Psoas muscle (tissue), 8 donors: ENCODE measurements around the gene CFAP251. TPM values are rescaled to one million over a fixed set of nuclear protein-coding genes. Genes with fewer than 3 reads are reported as not detected.

ENCODE experiments used
- ATAC-seq, 4 donors: fragments of 200-7000 bp; cut with Tn5 transposase; one replicate each; pipeline ENCODE4 v1.9.1; 2020; ENCODE audit warnings: moderate library complexity in 3 of 4, mild to moderate bottlenecking in 2 of 4
- DNase-seq, 2 donors: peaks; one replicate each; pipeline ENCODE4 v3.0.0-alpha.2; 2020
- H3K27ac ChIP-seq: fragments of 200-600 bp; one replicate; pipeline ENCODE4 v1.8.0; 2022
- H3K27me3 ChIP-seq, 3 donors: fragments of 200-600 bp in 1 of 3; one replicate each; pipeline versions ENCODE4 v1.6.1 to v1.8.0; 2013 to 2022; ENCODE audit warnings: low read length in 2 of 3, mild to moderate bottlenecking in 2 of 3, moderate library complexity in 1 of 3; ENCODE audit not compliant: insufficient read depth in 3 of 3
- H3K36me3 ChIP-seq, 2 donors: fragments of 200-600 bp in 1 of 2; one replicate each; pipeline versions ENCODE4 v1.6.1 to v1.8.0; 2013 to 2022; ENCODE audit warnings: low read depth in 1 of 2, mild to moderate bottlenecking in 1 of 2, moderate library complexity in 1 of 2; ENCODE audit not compliant: insufficient read depth in 1 of 2
- H3K4me1 ChIP-seq: fragments of 200-600 bp; one replicate; pipeline ENCODE4 v1.8.0; 2022
- H3K4me3 ChIP-seq: fragments of 200-600 bp; one replicate; pipeline ENCODE4 v1.8.0; 2022; ENCODE audit warnings: mild to moderate bottlenecking
- H3K9me3 ChIP-seq: fragments of 200-600 bp; one replicate; pipeline ENCODE4 v1.8.0; 2022
- CTCF ChIP-seq: fragments of 200-600 bp; IDR thresholded peaks from one replicate; pipeline ENCODE4 v1.8.0; 2022; ENCODE audit warnings: antibody characterized with exemption
- WGBS, 3 donors: extraction: QIAGEN DNeasy Blood & Tissue Kit; methylation state at CpG; one replicate each; pipeline versions ENCODE4 v1.1.6 to v1.1.7; 2013; 5-methylcytosine and 5-hydroxymethylcytosine counted together
- intact Hi-C, 2 donors: fragments of 100-400 bp; cut with DNase I; formaldehyde crosslinking; loops; one replicate each; pipeline versions ENCODE4 v1.11.0 to v1.14.2; 2022
- polyA plus RNA-seq, 3 donors: library from polyadenylated mRNA; stranded (reverse); fragments of 200-250 nt; gene quantifications; one replicate each; pipeline ENCODE4 v1.2.3, GENCODE V29; 2013
- total RNA-seq, 4 donors: library from RNA; stranded (reverse); fragmentation: NEBNext Ultra II Directional in 2 of 4; extraction: Animal tissue kit (Norgen Biotek cat#: 25700) in 2 of 4; gene quantifications; one replicate each; pipeline versions ENCODE4 v1.2.1 to v1.2.4, GENCODE V29; 2021 to 2023
- donor health status: healthy with polysubstance abuse.
- donor health status: DM: no; HTN: no; CAD: no; lungs with moderate emphysema.
- donor health status: Bipolar disorder and iron deficiency.
- donor health status: healthy.
- donor health status: DM: yes; HTN: yes; CAD: no.
- donor health status: DM: no; HTN: no; CAD: no.
- donor health status: DM: no; HTN: no; CAD: no.
- donor health status: DM: yes; HTN: yes; CAD: no.

CFAP251 gene
- total and polyA plus RNA-seq, 7 donors = 0.36 to 0.79 (median 0.64) TPM

- H3K27ac ChIP-seq = no peak overlapping the region
- H3K36me3 ChIP-seq = peaks cover 0 to 20% of the 10 kb centered on the region in 2 donors
- WGBS, 3 donors = 96 to 100% (median 97%) methylated on average over 2 of the region's 2 CpGs
- no peak for TF ChIP-seq CTCF
- DNase-seq = no peak
- no peaks in the 10 kb centered on the region for H3K4me1 ChIP-seq
- no peak overlapping the region for H3K4me3 ChIP-seq
- no peaks in the 10 kb centered on the region for H3K27me3 ChIP-seq
- intact Hi-C loops = no loop called here
- H3K9me3 ChIP-seq = no peaks in the 10 kb centered on the region
- ATAC-seq = no peak
These were observed 28.1 kb downstream of the CFAP251 start for GRCh38 chr12:121946313-121947025.

GRCh38 chr12:121947981-121948380, 29.6 kb downstream of the CFAP251 start:
- ATAC-seq (no peak), DNase-seq (no peak)
- no peak overlapping the region for H3K4me3 ChIP-seq
- no peaks in the 10 kb centered on the region for H3K27me3 ChIP-seq
- H3K9me3 ChIP-seq = no peaks in the 10 kb centered on the region
- H3K4me1 ChIP-seq = no peaks in the 10 kb centered on the region
- 88 to 96% (median 88%) methylated on average over 2 of the region's 2 CpGs for WGBS, 3 donors
- H3K36me3 ChIP-seq = peaks cover 0 to 9% of the 10 kb centered on the region in 2 donors
- no peak overlapping the region for H3K27ac ChIP-seq
- intact Hi-C loops = no loop called here
- TF ChIP-seq CTCF = no peak

- Histone ChIP-seq H3K4me3 (no peak overlapping the region), H3K27ac (no peak overlapping the region), H3K4me1 (no peaks in the 10 kb centered on the region), H3K9me3 (no peaks in the 10 kb centered on the region), H3K27me3 (no peaks in the 10 kb centered on the region), H3K36me3 (peaks cover 0 to 1% of the 10 kb centered on the region in 2 donors)
- TF ChIP-seq CTCF = no peak
- DNase-seq (no peak), ATAC-seq (no peak)
- intact Hi-C loops = no loop called here
- WGBS, 3 donors = 71 to 89% (median 80%) methylated on average over 4 of the region's 4 CpGs
These were observed 31.4 kb downstream of the CFAP251 start for GRCh38 chr12:121949648-121950397.

- DNase-seq = no peak
- Histone ChIP-seq H3K36me3 (no peaks in the 10 kb centered on the region), H3K27ac (no peak overlapping the region), H3K9me3 (no peaks in the 10 kb centered on the region), H3K27me3 (no peaks in the 10 kb centered on the region), H3K4me3 (no peak overlapping the region), H3K4me1 (no peaks in the 10 kb centered on the region)
- ATAC-seq = no peak
- intact Hi-C loops = no loop called here
- 91 to 95% (median 94%) methylated on average over 4 of the region's 4 CpGs for WGBS, 3 donors
- no peak for TF ChIP-seq CTCF
These were observed 34.8 kb downstream of the CFAP251 start for GRCh38 chr12:121953117-121953692.
